Astrocyte (in vitro differentiated cells and primary cell): ENCODE data around the gene PIK3CD. TPM values are rescaled to one million over a fixed set of nuclear protein-coding genes. Genes with fewer than 3 reads are reported as not detected.

Experiments used
- DNase-seq: peaks from one replicate; pipeline ENCODE4 v3.0.0-alpha.2; 2010; ENCODE audit warnings: low read depth
- FAIRE-seq: peaks from 2 replicates; lab custom pipeline; 2011; peaks lifted over from hg19 to GRCh38; lab: Jason Lieb, UNC
- H2AFZ ChIP-seq: 2 replicates; pipeline ENCODE4 v1.6.0; 2012; ENCODE audit warnings: low read depth, low read length, inconsistent platforms
- H3K27ac ChIP-seq: 2 replicates; pipeline ENCODE4 v1.5.1; 2011; ENCODE audit warnings: low read depth, low read length, inconsistent platforms
- H3K27me3 ChIP-seq: 2 replicates; pipeline ENCODE4 v1.6.0; 2011; ENCODE audit warnings: low read length, inconsistent platforms; ENCODE audit not compliant: insufficient read depth
- H3K36me3 ChIP-seq: 2 replicates; pipeline ENCODE4 v1.5.1; 2011; ENCODE audit warnings: low read length, inconsistent platforms; ENCODE audit not compliant: insufficient read depth
- H3K4me1 ChIP-seq: 2 replicates; pipeline ENCODE4 v1.5.1; 2011; ENCODE audit warnings: low read length, inconsistent platforms; ENCODE audit not compliant: insufficient read depth
- H3K4me2 ChIP-seq: 2 replicates; pipeline ENCODE4 v1.6.0; 2012; ENCODE audit warnings: low read length, inconsistent platforms
- H3K4me3 ChIP-seq: 2 replicates; pipeline ENCODE4 v1.5.1; 2011; ENCODE audit warnings: low read depth, mild to moderate bottlenecking, low read length, inconsistent platforms; ENCODE audit not compliant: insufficient read depth
- H3K79me2 ChIP-seq: 2 replicates; pipeline ENCODE4 v1.6.0; 2012; ENCODE audit warnings: mild to moderate bottlenecking, low read length, inconsistent platforms; ENCODE audit not compliant: insufficient read depth
- H3K9ac ChIP-seq: 2 replicates; pipeline ENCODE4 v1.6.0; 2012; ENCODE audit warnings: mild to moderate bottlenecking, low read length, inconsistent platforms
- H3K9me3 ChIP-seq: 2 replicates; pipeline ENCODE4 v1.5.1; 2012; ENCODE audit warnings: low read depth, mild to moderate bottlenecking, low read length, inconsistent platforms; ENCODE audit not compliant: insufficient read depth
- H4K20me1 ChIP-seq: 2 replicates; pipeline ENCODE4 v1.6.0; 2012; ENCODE audit warnings: low read length, inconsistent platforms; ENCODE audit not compliant: insufficient read depth
- H3K27ac Mint-ChIP-seq: one replicate; pipeline ENCODE4 v1.8.0; 2021; ENCODE audit warnings: mild to moderate bottlenecking, mixed read lengths; ENCODE audit not compliant: unreplicated experiment
- H3K27me3 Mint-ChIP-seq: one replicate; pipeline ENCODE4 v1.8.0; 2021; ENCODE audit warnings: low read depth, mixed read lengths; ENCODE audit not compliant: unreplicated experiment
- H3K36me3 Mint-ChIP-seq: one replicate; pipeline ENCODE4 v1.8.0; 2021; ENCODE audit warnings: low read depth, mixed read lengths; ENCODE audit not compliant: unreplicated experiment
- H3K4me1 Mint-ChIP-seq: one replicate; pipeline ENCODE4 v1.8.0; 2021; ENCODE audit warnings: low read depth, mixed read lengths; ENCODE audit not compliant: unreplicated experiment
- H3K4me3 Mint-ChIP-seq: one replicate; pipeline ENCODE4 v1.8.0; 2021; ENCODE audit warnings: mild to moderate bottlenecking, moderate library complexity, mixed read lengths; ENCODE audit not compliant: unreplicated experiment
- H3K9me3 Mint-ChIP-seq: one replicate; pipeline ENCODE4 v1.8.0; 2021; ENCODE audit warnings: mild to moderate bottlenecking, mixed read lengths; ENCODE audit not compliant: unreplicated experiment
- EZH2 ChIP-seq: IDR thresholded peaks from 2 replicates; pipeline ENCODE4 v1.6.1; 2012; ENCODE audit warnings: mild to moderate bottlenecking, low read length, inconsistent platforms; ENCODE audit not compliant: insufficient read depth
- total RNA-seq: library from RNA; stranded (reverse); gene quantifications from 2 replicates; pipeline ENCODE4 v1.2.1, GENCODE V29; 2021
- TF ChIP-seq, protein P1 (sequence below): IDR thresholded peaks from 2 replicates; pipeline ENCODE4 v1.5.1; 2011; ENCODE audit warnings: low read depth, mild to moderate bottlenecking, inconsistent platforms, low read length, moderate library complexity; ENCODE audit not compliant: insufficient read depth

PIK3CD gene
- total RNA-seq, 1 donor from 2014 or later: 29.5 TPM

GRCh38 chr1:9630331-9631111 lies 21.0 kb upstream of the PIK3CD start:
- no peak overlapping the region for H3K27ac Mint-ChIP-seq

DNA sequence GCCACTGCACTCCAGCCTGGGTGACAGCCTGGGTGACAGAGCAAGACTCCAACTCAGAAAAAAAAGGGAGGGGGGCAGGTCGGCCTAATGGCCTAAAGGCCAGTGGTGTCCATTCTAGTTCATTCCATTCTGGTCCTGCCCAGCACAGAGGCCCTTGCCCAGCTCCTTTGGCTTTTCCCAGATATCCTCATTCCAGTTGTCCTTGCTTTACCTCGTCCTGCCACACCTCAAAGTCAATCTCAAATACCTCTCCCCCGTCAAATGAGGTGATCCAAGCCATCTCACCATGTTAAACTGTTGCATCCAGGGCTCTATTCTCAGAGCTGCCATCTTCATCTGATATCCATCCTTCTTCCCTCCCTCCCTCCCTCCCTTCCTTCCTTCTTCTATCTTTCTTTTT lies 19.9 kb upstream of the PIK3CD start:
- peaks cover 5% of the 10 kb centered on the region for H3K4me1 ChIP-seq
- Mint-ChIP-seq H3K4me3 (no peak overlapping the region), H3K4me1 (peaks cover 4% of the 10 kb centered on the region), H3K27me3 (peaks cover 21% of the 10 kb centered on the region), H3K9me3 (peaks cover 8% of the 10 kb centered on the region), H3K36me3 (peaks cover 4% of the 10 kb centered on the region), H3K27ac (no peak overlapping the region)
- TF ChIP-seq, protein P1, sequence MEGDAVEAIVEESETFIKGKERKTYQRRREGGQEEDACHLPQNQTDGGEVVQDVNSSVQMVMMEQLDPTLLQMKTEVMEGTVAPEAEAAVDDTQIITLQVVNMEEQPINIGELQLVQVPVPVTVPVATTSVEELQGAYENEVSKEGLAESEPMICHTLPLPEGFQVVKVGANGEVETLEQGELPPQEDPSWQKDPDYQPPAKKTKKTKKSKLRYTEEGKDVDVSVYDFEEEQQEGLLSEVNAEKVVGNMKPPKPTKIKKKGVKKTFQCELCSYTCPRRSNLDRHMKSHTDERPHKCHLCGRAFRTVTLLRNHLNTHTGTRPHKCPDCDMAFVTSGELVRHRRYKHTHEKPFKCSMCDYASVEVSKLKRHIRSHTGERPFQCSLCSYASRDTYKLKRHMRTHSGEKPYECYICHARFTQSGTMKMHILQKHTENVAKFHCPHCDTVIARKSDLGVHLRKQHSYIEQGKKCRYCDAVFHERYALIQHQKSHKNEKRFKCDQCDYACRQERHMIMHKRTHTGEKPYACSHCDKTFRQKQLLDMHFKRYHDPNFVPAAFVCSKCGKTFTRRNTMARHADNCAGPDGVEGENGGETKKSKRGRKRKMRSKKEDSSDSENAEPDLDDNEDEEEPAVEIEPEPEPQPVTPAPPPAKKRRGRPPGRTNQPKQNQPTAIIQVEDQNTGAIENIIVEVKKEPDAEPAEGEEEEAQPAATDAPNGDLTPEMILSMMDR: no peak
- no peak for TF ChIP-seq EZH2
- no peak overlapping the region for H3K4me2 ChIP-seq
- DNase-seq (no peak), FAIRE-seq (no peak)
- H3K9ac ChIP-seq: no peak overlapping the region
- H2AFZ ChIP-seq: no peak overlapping the region
- no peaks in the 10 kb centered on the region for H3K9me3 ChIP-seq
- H3K27ac ChIP-seq: no peak overlapping the region
- H3K36me3 ChIP-seq: no peaks in the 10 kb centered on the region
- H3K4me3 ChIP-seq: no peak overlapping the region
- H4K20me1 ChIP-seq: no peaks in the 10 kb centered on the region
- no peaks in the 10 kb centered on the region for H3K27me3 ChIP-seq
- H3K79me2 ChIP-seq: no peaks in the 10 kb centered on the region

More at GRCh38 chr1:9630331-9631111, 21.0 kb upstream of the PIK3CD start:
- Histone ChIP-seq H3K4me1 (peaks cover 5% of the 10 kb centered on the region), H3K36me3 (no peaks in the 10 kb centered on the region), H3K4me3 (no peak overlapping the region), H4K20me1 (no peaks in the 10 kb centered on the region), H2AFZ (no peak overlapping the region), H3K9me3 (no peaks in the 10 kb centered on the region), H3K9ac (no peak overlapping the region), H3K27ac (no peak overlapping the region), H3K27me3 (no peaks in the 10 kb centered on the region), H3K79me2 (no peaks in the 10 kb centered on the region), H3K4me2 (no peak overlapping the region)
- peaks cover 4% of the 10 kb centered on the region for H3K36me3 Mint-ChIP-seq
- H3K4me3 Mint-ChIP-seq: no peak overlapping the region
- peaks cover 8% of the 10 kb centered on the region for H3K9me3 Mint-ChIP-seq
- H3K4me1 Mint-ChIP-seq: peaks cover 4% of the 10 kb centered on the region
- peaks cover 30% of the 10 kb centered on the region for H3K27me3 Mint-ChIP-seq
- no peak for DNase-seq
- TF ChIP-seq, protein P1: no peak
- TF ChIP-seq EZH2: no peak
- FAIRE-seq: no peak

DNA sequence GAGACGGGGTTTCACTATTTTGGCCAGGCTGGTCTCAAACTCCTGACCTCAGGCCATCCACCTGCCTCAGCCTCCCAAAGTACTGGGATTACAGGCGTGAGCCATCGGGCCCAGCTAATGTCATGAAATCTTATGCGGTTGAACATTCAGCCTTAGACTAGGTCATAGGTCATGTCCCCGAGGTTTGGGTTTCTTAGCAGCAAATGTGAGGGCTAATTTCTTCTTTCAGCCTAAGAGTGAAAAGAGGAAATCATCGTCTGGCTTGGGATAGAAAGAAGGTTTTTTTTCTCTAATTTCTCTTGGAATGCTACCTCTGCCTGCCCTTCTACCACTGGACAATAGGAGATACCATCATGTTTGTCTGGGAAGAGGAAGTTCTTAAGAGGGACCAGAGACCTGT lies 18.0 kb upstream of the PIK3CD start:
- TF ChIP-seq EZH2: no peak
- TF ChIP-seq, protein P1: no peak
- no peaks in the 10 kb centered on the region for H3K9me3 ChIP-seq
- FAIRE-seq: no peak
- Mint-ChIP-seq H3K27me3 (peaks cover 19% of the 10 kb centered on the region), H3K4me1 (peaks cover 2% of the 10 kb centered on the region), H3K4me3 (no peak overlapping the region), H3K9me3 (peaks cover 10% of the 10 kb centered on the region), H3K36me3 (peaks cover 4% of the 10 kb centered on the region), H3K27ac (no peak overlapping the region)
- no peak for DNase-seq
- no peaks in the 10 kb centered on the region for H3K79me2 ChIP-seq
- no peaks in the 10 kb centered on the region for H3K4me1 ChIP-seq
- H3K27ac ChIP-seq: no peak overlapping the region
- no peak overlapping the region for H3K4me3 ChIP-seq
- H3K9ac ChIP-seq: no peak overlapping the region
- no peak overlapping the region for H3K4me2 ChIP-seq
- H4K20me1 ChIP-seq: no peaks in the 10 kb centered on the region
- no peaks in the 10 kb centered on the region for H3K36me3 ChIP-seq
- no peaks in the 10 kb centered on the region for H3K27me3 ChIP-seq
- no peak overlapping the region for H2AFZ ChIP-seq
